Smooth muscle cell (in vitro differentiated cells): ENCODE data around the gene ZNF268. TPM values are rescaled to one million over a fixed set of nuclear protein-coding genes. Genes with fewer than 3 reads are reported as not detected.

Experiments used
- DNase-seq: peaks from one replicate; lab custom pipeline; 2025; ENCODE audit not compliant: unreplicated experiment; lab: John Stamatoyannopoulos, UW
- H2AFZ ChIP-seq: fragments of 200-600 bp; sonication (generic); 2 replicates; pipeline ENCODE4 v1.6.0; 2016; ENCODE audit warnings: antibody characterized with exemption, low read depth, mild to moderate bottlenecking
- H3F3A ChIP-seq: fragments of 200-600 bp; sonication (generic); 2 replicates; pipeline ENCODE4 v1.6.0; 2017; ENCODE audit warnings: antibody characterized with exemption, low read depth
- H3K27ac ChIP-seq: fragments of 200-600 bp; sonication (generic); 2 replicates; pipeline ENCODE4 v1.5.1; 2016; ENCODE audit warnings: low read depth, mild to moderate bottlenecking
- H3K27me3 ChIP-seq: fragments of 200-600 bp; sonication (generic); 2 replicates; pipeline ENCODE4 v1.6.1; 2016; ENCODE audit warnings: low read depth, mild to moderate bottlenecking
- H3K36me3 ChIP-seq: fragments of 200-600 bp; sonication (generic); 2 replicates; pipeline ENCODE4 v1.5.1; 2016; ENCODE audit warnings: low read depth
- H3K4me1 ChIP-seq: fragments of 200-600 bp; sonication (generic); 2 replicates; pipeline ENCODE4 v1.5.1; 2016; ENCODE audit warnings: low read depth
- H3K4me2 ChIP-seq: fragments of 200-600 bp; sonication (generic); 2 replicates; pipeline ENCODE4 v1.6.0; 2016; ENCODE audit warnings: mild to moderate bottlenecking
- H3K4me3 ChIP-seq: fragments of 200-600 bp; sonication (generic); 2 replicates; pipeline ENCODE4 v1.5.1; 2016; ENCODE audit warnings: mild to moderate bottlenecking
- H3K79me2 ChIP-seq: fragments of 200-600 bp; sonication (generic); 2 replicates; pipeline ENCODE4 v1.6.0; 2016; ENCODE audit warnings: low read depth, mild to moderate bottlenecking
- H3K9ac ChIP-seq: fragments of 200-600 bp; sonication (generic); 2 replicates; pipeline ENCODE4 v1.6.0; 2016; ENCODE audit warnings: low read depth
- H3K9me3 ChIP-seq: fragments of 200-600 bp; sonication (generic); replicated peaks from 2 replicates; pipeline ENCODE4 v1.5.1; 2016; ENCODE audit warnings: low read depth
- H4K20me1 ChIP-seq: fragments of 200-600 bp; sonication (generic); 2 replicates; pipeline ENCODE4 v1.6.0; 2016; ENCODE audit warnings: low read depth
- CTCF ChIP-seq: fragments of 200-600 bp; sonication (generic); IDR thresholded peaks from 2 replicates; pipeline ENCODE4 v1.5.1; 2017; ENCODE audit warnings: borderline replicate concordance, mild to moderate bottlenecking, antibody characterized with exemption; ENCODE audit not compliant: insufficient read depth, poor library complexity, severe bottlenecking
- WGBS: methylation state at CpG from one replicate; pipeline ENCODE4 v1.1.7; 2016; ENCODE audit warnings: low lambda C conversion rate; 5-methylcytosine and 5-hydroxymethylcytosine counted together
- polyA plus RNA-seq: library from polyadenylated mRNA; unstranded; fragments of >200 nt; fragmentation: Nextera tagmentation; extraction: Ambion mirVana; gene quantifications from 2 replicates; pipeline ENCODE4 v1.2.1, GENCODE V29; 2016
- total RNA-seq: library from RNA; depleted of rRNA; stranded (reverse); fragments of >200 nt; gene quantifications from 2 replicates; pipeline ENCODE4 v1.2.3, GENCODE V29; 2014

The ZNF268 gene
- total and polyA plus RNA-seq, 2 experiments from 2014 or later: 9.4 to 37.2 TPM

DNA sequence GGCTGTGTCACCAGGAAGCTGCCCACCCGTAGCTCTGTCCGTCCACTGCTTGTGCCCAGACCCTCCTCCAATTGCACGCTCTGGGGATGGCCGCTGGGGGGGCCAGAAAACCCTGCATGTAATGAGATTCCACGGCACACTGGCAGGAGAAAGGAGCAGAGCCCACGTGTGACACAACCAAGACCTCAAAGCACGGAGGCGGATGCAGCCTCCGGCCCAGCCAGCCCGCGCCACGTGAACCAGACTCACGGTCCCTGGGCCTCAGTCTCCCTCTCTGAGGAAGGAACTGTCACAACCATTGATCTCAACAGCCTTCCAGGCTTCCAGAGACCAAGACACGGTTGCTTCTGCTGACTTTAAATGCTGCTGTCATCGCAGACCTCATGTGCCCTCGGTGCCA is 39.9 kb downstream of the ZNF268 start:
- H3K9me3 ChIP-seq: no peaks in the 10 kb centered on the region

DNA sequence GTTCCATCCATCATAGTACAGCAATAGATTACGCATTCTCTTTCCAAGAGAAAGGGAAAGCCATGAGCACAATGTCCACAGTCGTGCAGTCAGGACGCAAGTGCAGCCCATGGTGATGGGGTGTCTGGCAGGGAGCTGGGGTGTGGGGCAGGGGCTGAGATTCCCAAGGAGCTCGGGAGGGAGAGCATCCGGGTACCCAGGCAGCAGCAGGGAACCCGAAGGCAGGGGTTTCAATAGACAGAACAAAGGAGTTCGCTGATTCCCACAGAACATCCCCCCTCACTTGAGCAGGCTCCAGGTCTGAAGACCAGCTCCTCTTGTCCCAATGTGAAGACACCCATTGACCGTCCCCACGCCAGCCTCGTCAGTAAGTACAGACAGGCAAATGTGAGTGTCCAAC is 40.9 kb downstream of the ZNF268 start:
- Histone ChIP-seq H3K9me3 (no peaks in the 10 kb centered on the region), H3K27ac (no peak overlapping the region), H3K9ac (no peak overlapping the region), H3K79me2 (no peaks in the 10 kb centered on the region), H3F3A (no peaks in the 10 kb centered on the region), H2AFZ (no peak overlapping the region), H3K4me2 (no peak overlapping the region), H3K36me3 (no peaks in the 10 kb centered on the region), H3K27me3 (no peaks in the 10 kb centered on the region), H3K4me1 (no peaks in the 10 kb centered on the region), H4K20me1 (no peaks in the 10 kb centered on the region), H3K4me3 (no peak overlapping the region)
- TF ChIP-seq CTCF: no peak
- DNase-seq: no peak
- 79% methylated on average over 10 of the region's 10 CpGs for whole genome bisulfite sequencing

More for the DNA sequence above, 39.9 kb downstream of the ZNF268 start:
- Histone ChIP-seq H3K9ac (no peak overlapping the region), H3K27ac (no peak overlapping the region), H4K20me1 (no peaks in the 10 kb centered on the region), H3F3A (no peaks in the 10 kb centered on the region), H3K36me3 (no peaks in the 10 kb centered on the region), H3K4me2 (no peak overlapping the region), H2AFZ (no peak overlapping the region), H3K4me1 (no peaks in the 10 kb centered on the region), H3K79me2 (no peaks in the 10 kb centered on the region), H3K27me3 (no peaks in the 10 kb centered on the region), H3K4me3 (no peak overlapping the region)
- TF ChIP-seq CTCF: no peak
- WGBS: 73% methylated on average over 16 of the region's 16 CpGs
- DNase-seq: no peak

DNA sequence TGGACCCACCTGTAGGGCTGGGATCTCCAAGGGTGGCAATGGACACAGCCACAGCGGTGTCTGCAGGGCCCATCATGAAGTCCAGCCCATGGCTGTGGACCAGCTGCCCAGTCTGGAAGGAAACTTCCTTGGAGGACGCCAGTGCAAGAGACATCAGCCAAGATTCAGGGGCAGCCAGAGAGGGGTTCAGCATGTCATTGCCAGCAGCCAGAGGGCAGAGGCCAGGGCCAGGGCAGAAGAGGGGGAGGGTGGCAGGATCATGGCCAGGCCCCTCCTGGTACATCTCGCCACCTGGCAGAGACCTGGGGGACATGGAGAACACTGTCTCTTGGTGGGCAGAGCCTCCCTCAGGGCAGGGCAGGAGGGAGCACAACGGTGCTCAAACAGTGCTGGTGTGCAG is 44.2 kb downstream of the ZNF268 start:
- Histone ChIP-seq H3K27ac (no peak overlapping the region), H3K4me3 (no peak overlapping the region), H3K9me3 (no peaks in the 10 kb centered on the region), H3K27me3 (no peaks in the 10 kb centered on the region), H3K9ac (no peak overlapping the region), H2AFZ (no peak overlapping the region), H3K4me2 (no peak overlapping the region), H3K4me1 (no peaks in the 10 kb centered on the region), H3K79me2 (no peaks in the 10 kb centered on the region), H3K36me3 (no peaks in the 10 kb centered on the region), H4K20me1 (no peaks in the 10 kb centered on the region), H3F3A (no peaks in the 10 kb centered on the region)
- 60% methylated on average over 4 of the region's 4 CpGs for WGBS
- no peak for TF ChIP-seq CTCF
- no peak for DNase-seq

DNA sequence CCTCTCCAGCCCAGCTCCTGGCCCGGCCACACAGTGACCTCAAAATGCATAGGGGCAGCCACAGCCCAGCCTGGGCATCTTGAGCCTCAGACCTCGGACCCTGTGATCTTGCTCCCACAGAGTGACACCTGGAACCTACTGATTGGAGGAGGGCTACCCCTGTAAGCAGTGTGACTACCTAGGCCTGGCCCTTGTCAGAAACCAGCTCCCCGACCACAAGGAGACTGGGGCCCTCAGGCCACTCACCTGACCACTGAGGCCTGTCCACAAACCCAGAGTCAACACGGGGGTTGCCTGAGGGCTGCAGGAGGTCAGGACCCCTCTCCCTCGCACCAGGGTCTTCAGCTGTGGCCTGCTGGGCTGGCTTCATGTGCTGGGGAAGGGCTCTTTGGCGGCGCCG is 45.4 kb downstream of the ZNF268 start:
- Histone ChIP-seq H3K4me3 (no peak overlapping the region), H3K9me3 (no peaks in the 10 kb centered on the region), H4K20me1 (no peaks in the 10 kb centered on the region), H3K4me2 (no peak overlapping the region), H2AFZ (no peak overlapping the region), H3K9ac (no peak overlapping the region), H3K79me2 (no peaks in the 10 kb centered on the region), H3K27ac (no peak overlapping the region), H3K27me3 (no peaks in the 10 kb centered on the region), H3K4me1 (no peaks in the 10 kb centered on the region), H3K36me3 (no peaks in the 10 kb centered on the region), H3F3A (no peaks in the 10 kb centered on the region)
- 75% methylated on average over 8 of the region's 8 CpGs for WGBS
- TF ChIP-seq CTCF: no peak
- DNase-seq: no peak
